Thyroid gland (tissue), 4 donors: ENCODE measurements around the gene CYP4F3. TPM values are rescaled to one million over a fixed set of nuclear protein-coding genes. Genes with fewer than 3 reads are reported as not detected.

ENCODE experiments used
- DNase-seq, 2 donors: peaks; one replicate each; pipeline ENCODE4 v3.0.0-alpha.2; 2019
- H3K27ac ChIP-seq, 3 donors: fragments of 200-600 bp; sonication (generic); 1 replicate in 2 of 3; 2 replicates in 1 of 3; pipeline ENCODE4 v1.5.1; 2016 to 2019; ENCODE audit warnings: mild to moderate bottlenecking in 1 of 3, moderate library complexity in 1 of 3
- H3K27me3 ChIP-seq: fragments of 200-600 bp; sonication (generic); one replicate; pipeline ENCODE4 v1.5.1; 2019
- H3K36me3 ChIP-seq, 2 donors: fragments of 200-600 bp; sonication (generic); one replicate each; pipeline ENCODE4 v1.5.1; 2016 to 2019
- H3K4me1 ChIP-seq, 2 donors: fragments of 200-600 bp; sonication (generic); one replicate each; pipeline ENCODE4 v1.5.1; 2017 to 2019
- H3K4me3 ChIP-seq, 3 donors: fragments of 200-600 bp; sonication (generic); replicated peaks in 1 of 3; 1 replicate in 2 of 3; 2 replicates in 1 of 3; pipeline ENCODE4 v1.5.1; 2016; ENCODE audit warnings: mild to moderate bottlenecking in 1 of 3
- H3K9me3 ChIP-seq: fragments of 200-600 bp; sonication (generic); one replicate; pipeline ENCODE4 v1.5.1; 2017
- POLR2A ChIP-seq, 2 donors: fragments of 450-650 bp; IDR thresholded peaks; one replicate each; pipeline ENCODE4 v1.6.1; 2017; ENCODE audit warnings: antibody characterized with exemption in 2 of 2, mild to moderate bottlenecking in 2 of 2, moderate library complexity in 1 of 2
- WGBS, 2 donors: methylation state at CpG; one replicate each; pipeline ENCODE4 v1.1.5; 2017; 5-methylcytosine and 5-hydroxymethylcytosine counted together
- intact Hi-C: fragments of 100-400 bp; cut with DNase I; formaldehyde crosslinking; loops from one replicate; pipeline ENCODE4 v1.15.1; 2023
- small RNA-seq: library from RNA; depleted of rRNA; stranded (forward); fragments of <200 nt; gene quantifications from one replicate; pipeline ENCODE3, GENCODE V24; 2016
- total RNA-seq, 4 donors: library from RNA; depleted of rRNA; stranded (reverse); fragments of >200 nt; gene quantifications; one replicate each; pipeline ENCODE4 v1.2.3, GENCODE V29; 2016
- TF ChIP-seq, protein P1 (sequence below), 6 experiments: fragments of 200-600 bp in 3 of 6; fragments of 450-650 bp in 3 of 6; sonication (generic) in 3 of 6; IDR thresholded peaks; one replicate each; pipeline ENCODE4 v1.5.1; 2016 to 2019; ENCODE audit warnings: antibody characterized with exemption in 6 of 6, mild to moderate bottlenecking in 2 of 6, inconsistent platforms in 1 of 6, moderate library complexity in 1 of 6

The CYP4F3 gene
- total RNA-seq, 4 donors from 2014 or later = 0.33 to 0.59 TPM; not detected in 2

DNA sequence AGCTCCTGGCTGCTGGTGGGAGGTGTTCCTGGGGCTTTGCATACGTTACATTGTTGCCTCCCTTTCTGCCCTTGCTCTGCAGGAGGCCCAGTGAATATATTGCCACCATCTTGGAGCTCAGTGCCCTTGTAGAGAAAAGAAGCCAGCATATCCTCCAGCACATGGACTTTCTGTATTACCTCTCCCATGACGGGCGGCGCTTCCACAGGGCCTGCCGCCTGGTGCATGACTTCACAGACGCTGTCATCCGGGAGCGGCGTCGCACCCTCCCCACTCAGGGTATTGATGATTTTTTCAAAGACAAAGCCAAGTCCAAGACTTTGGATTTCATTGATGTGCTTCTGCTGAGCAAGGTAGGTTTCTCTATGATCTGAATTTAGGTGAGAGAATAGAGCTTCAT is 42.7 kb downstream of the CYP4F3 start:
- intact Hi-C loops = no loop called here
- DNase-seq = no peak

DNA sequence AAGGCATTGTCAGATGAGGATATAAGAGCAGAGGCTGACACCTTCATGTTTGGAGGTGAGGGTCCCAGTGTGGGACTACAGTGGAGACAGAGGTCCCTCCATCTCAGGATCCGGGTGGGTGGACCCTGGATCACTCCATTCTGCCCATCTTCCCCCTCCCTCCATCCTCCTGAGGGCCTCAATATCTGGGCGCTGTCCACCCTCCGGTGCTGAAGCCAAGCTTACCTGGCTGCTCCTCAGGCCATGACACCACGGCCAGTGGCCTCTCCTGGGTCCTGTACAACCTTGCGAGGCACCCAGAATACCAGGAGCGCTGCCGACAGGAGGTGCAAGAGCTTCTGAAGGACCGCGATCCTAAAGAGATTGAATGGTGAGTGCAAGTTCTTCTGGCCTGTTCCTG is 44.1 kb downstream of the CYP4F3 start:
- no peaks in the 10 kb centered on the region for H3K27me3 ChIP-seq
- TF ChIP-seq, protein P1, sequence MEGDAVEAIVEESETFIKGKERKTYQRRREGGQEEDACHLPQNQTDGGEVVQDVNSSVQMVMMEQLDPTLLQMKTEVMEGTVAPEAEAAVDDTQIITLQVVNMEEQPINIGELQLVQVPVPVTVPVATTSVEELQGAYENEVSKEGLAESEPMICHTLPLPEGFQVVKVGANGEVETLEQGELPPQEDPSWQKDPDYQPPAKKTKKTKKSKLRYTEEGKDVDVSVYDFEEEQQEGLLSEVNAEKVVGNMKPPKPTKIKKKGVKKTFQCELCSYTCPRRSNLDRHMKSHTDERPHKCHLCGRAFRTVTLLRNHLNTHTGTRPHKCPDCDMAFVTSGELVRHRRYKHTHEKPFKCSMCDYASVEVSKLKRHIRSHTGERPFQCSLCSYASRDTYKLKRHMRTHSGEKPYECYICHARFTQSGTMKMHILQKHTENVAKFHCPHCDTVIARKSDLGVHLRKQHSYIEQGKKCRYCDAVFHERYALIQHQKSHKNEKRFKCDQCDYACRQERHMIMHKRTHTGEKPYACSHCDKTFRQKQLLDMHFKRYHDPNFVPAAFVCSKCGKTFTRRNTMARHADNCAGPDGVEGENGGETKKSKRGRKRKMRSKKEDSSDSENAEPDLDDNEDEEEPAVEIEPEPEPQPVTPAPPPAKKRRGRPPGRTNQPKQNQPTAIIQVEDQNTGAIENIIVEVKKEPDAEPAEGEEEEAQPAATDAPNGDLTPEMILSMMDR (IDR thresholded peaks at IDR 0.05) = no peak
- TF ChIP-seq POLR2A (IDR thresholded peaks at IDR 0.05) = no peak
- no peaks in the 10 kb centered on the region for H3K9me3 ChIP-seq
- H3K4me3 ChIP-seq = no peak overlapping the region
- intact Hi-C loops = no loop called here
- no peaks in the 10 kb centered on the region for H3K36me3 ChIP-seq
- DNase-seq = no peak
- no peaks in the 10 kb centered on the region for H3K4me1 ChIP-seq
- 11 to 35% methylated on average over 4 to 9 of the region's 9 CpGs for WGBS, 2 donors
- no peak overlapping the region for H3K27ac ChIP-seq

More for the DNA sequence above, 42.7 kb downstream of the CYP4F3 start:
- no peaks in the 10 kb centered on the region for H3K27me3 ChIP-seq
- TF ChIP-seq, protein P1 (IDR thresholded peaks at IDR 0.05) = no peak
- TF ChIP-seq POLR2A (IDR thresholded peaks at IDR 0.05) = no peak
- H3K9me3 ChIP-seq = no peaks in the 10 kb centered on the region
- H3K4me3 ChIP-seq = no peak overlapping the region
- WGBS, 2 donors = 78 to 85% methylated on average over 10 of the region's 10 CpGs
- H3K27ac ChIP-seq = no peak overlapping the region
- no peaks in the 10 kb centered on the region for H3K36me3 ChIP-seq
- no peaks in the 10 kb centered on the region for H3K4me1 ChIP-seq

DNA sequence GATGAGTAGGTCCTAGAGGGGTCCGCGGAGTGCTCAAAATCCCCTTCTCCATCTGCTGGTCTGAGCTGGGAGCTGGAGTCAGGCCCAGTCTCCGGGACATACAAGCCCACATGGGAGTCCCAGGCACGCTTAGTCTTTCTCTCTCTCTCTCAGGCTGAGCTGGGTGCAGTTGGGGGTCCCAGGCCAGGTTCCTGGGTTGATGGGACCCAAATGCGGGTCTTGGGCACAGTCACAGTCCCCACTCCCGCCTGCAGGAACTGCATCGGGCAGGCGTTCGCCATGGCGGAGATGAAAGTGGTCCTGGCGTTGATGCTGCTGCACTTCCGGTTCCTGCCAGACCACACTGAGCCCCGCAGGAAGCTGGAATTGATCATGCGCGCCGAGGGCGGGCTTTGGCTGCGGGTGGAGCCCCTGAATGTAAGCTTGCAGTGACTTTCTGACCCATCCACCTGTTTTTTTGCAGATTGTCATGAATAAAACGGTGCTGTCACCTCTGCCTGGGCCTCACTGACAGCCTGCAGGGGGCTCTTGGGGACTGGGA is 56.0 kb downstream of the CYP4F3 start:
- Histone ChIP-seq H3K9me3 (no peaks in the 10 kb centered on the region), H3K4me3 (no peak overlapping the region), H3K4me1 (no peaks in the 10 kb centered on the region), H3K36me3 (no peaks in the 10 kb centered on the region), H3K27me3 (no peaks in the 10 kb centered on the region), H3K27ac (no peak overlapping the region)
- TF ChIP-seq, protein P1 (IDR thresholded peaks at IDR 0.05) = no peak
- no peak for TF ChIP-seq POLR2A (IDR thresholded peaks at IDR 0.05)
- no peak for DNase-seq
- 64 to 71% methylated on average over 10 to 18 of the region's 19 CpGs for WGBS, 2 donors
- intact Hi-C loops = no loop called here

DNA sequence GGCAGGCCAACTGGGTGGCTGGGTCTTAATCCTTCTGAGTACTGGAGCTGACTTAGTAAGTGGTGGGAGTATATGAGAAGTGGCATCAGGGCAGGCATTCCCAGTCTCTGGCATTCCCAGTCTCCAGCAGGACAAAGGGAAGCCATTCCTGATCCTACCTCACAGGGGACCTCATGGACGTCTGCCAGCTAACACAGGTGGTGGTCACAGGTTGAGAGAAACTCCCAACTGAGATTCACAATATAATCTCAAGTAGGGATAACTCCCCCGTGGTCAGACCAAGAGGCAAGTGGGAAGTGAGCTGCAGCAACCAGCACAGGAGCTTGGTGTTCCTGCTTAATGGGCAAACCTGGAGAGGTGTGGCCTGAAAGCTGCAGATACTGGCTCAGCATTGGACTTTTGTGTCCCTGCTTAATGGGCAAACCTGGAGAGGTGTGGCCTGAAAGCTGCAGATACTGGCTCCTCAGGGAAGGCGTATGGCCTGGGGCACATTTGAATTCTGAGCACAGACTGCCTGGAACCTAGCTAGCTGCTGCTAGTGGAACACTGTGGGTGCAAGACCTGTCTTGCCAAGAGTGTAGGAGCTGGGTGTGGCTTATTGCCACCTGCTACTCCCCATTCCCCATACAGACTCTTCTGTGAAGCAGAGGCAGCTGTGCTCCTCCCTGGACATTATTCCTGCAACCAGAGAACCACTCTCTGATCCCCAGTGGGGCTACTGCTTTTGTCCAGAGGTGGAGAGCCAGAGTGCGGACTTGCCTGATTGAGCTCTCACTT is 61.2 kb downstream of the CYP4F3 start:
- no peaks in the 10 kb centered on the region for H3K27me3 ChIP-seq
- no peak for TF ChIP-seq POLR2A (IDR thresholded peaks at IDR 0.05)
- TF ChIP-seq, protein P1 (IDR thresholded peaks at IDR 0.05) = no peak
- no peaks in the 10 kb centered on the region for H3K9me3 ChIP-seq
- no peak for DNase-seq
- WGBS, 2 donors = 72 to 80% methylated on average over 4 of the region's 4 CpGs
- H3K4me3 ChIP-seq = no peak overlapping the region
- H3K27ac ChIP-seq = no peak overlapping the region
- no peaks in the 10 kb centered on the region for H3K36me3 ChIP-seq
- no peaks in the 10 kb centered on the region for H3K4me1 ChIP-seq
- intact Hi-C loops = no loop called here

DNA sequence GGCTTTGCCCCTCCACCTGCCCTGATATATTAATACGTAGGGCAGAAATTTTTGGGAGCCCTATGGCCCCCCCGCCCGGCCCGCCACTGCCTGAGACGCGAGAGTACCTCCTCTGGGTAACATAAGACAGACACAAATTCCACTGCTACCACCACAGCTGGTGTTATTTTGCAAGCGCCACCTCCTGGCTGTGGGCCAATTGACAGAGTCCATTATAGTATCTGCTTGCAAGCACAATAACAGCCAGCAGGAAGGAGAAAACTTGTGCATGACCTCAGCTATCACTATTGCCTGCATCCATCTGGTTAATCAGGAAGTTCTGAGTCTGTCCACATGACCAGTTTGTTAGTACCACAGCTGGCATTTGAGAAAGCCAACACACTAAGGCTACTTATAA is 61.8 kb downstream of the CYP4F3 start:
- 0 to 11% methylated on average over 2 to 7 of the region's 7 CpGs for WGBS, 2 donors
- intact Hi-C loops = no loop called here
- no peak overlapping the region for H3K4me3 ChIP-seq
- no peaks in the 10 kb centered on the region for H3K9me3 ChIP-seq
- peak; percentile 42 to 47 for DNase-seq
- no peaks in the 10 kb centered on the region for H3K4me1 ChIP-seq
- H3K27ac ChIP-seq = no peak overlapping the region
- H3K36me3 ChIP-seq = no peaks in the 10 kb centered on the region
- TF ChIP-seq POLR2A (IDR thresholded peaks at IDR 0.05) = no peak
- no peaks in the 10 kb centered on the region for H3K27me3 ChIP-seq

Small RNA genes lying within 50 kb of the gene (small RNA-seq; reads per million reads assigned to genes)
- gene AD000091.1 = not detected

Other genes starting within 250 kb of the CYP4F3 start
- gene AKAP8L, start 221.9 kb upstream of the CYP4F3 start, total RNA-seq = 100 to 1,000 TPM; 122 to 272 (median 204) TPM
- 10 to 100 TPM; 23.0 to 48.5 (median 29.6) TPM for gene WIZ, start 190.9 kb upstream of the CYP4F3 start, total RNA-seq
- 1 to 10 TPM; 2.6 to 4.4 (median 3.7) TPM for gene RASAL3, start 176.4 kb upstream of the CYP4F3 start, total RNA-seq
- not detected for gene PGLYRP2, start 161.4 kb upstream of the CYP4F3 start, total RNA-seq
- under 1 TPM in 1 of 4 donors, not detected in 3; 0.11 TPM for gene CYP4F22, start 132.4 kb upstream of the CYP4F3 start, total RNA-seq
- not detected for gene CYP4F8, start 25.7 kb upstream of the CYP4F3 start, total RNA-seq
- 1 to 10 TPM; 1.9 to 4.6 (median 3.2) TPM for gene CYP4F12, start 32.2 kb downstream of the CYP4F3 start, total RNA-seq
- not detected for gene OR10H2, start 87.1 kb downstream of the CYP4F3 start, total RNA-seq
- gene OR10H3, start 97.1 kb downstream of the CYP4F3 start, total RNA-seq = not detected
- not detected for gene OR10H5, start 146.8 kb downstream of the CYP4F3 start, total RNA-seq
- gene OR10H1, start 174.8 kb downstream of the CYP4F3 start, total RNA-seq = not detected